ENCODE results near the gene GPR137. TPM values are rescaled to one million over a fixed set of nuclear protein-coding genes. Genes with fewer than 3 reads are reported as not detected.

GPR137 gene
- polyA plus RNA-seq, 1 donor from 2014 or later, result 34.1 TPM

GRCh38 chr11:64330888-64331287 lies 45.2 kb downstream of the GPR137 start:
- no peak overlapping the region for H3K9ac ChIP-seq (ENCODE audit: low read length)
- no peak overlapping the region for H3K4me3 ChIP-seq (ENCODE audit: low read length)
- H3K9me2 ChIP-seq (ENCODE audit: insufficient read depth, low read length), result no peaks in the 10 kb centered on the region
- no peak overlapping the region for H3K27ac ChIP-seq (ENCODE audit: low read length)
- no peaks in the 10 kb centered on the region for H3K79me2 ChIP-seq (replicated peaks; ENCODE audit: insufficient read depth, low read length)
- no peaks in the 10 kb centered on the region for H3K9me3 ChIP-seq (ENCODE audit: low read length)
- H3K36me3 ChIP-seq (ENCODE audit: insufficient read depth, low read length), result no peaks in the 10 kb centered on the region
- H2AFZ ChIP-seq (ENCODE audit: low read depth, low read length), result no peak overlapping the region
- no peaks in the 10 kb centered on the region for H3F3A ChIP-seq (ENCODE audit: insufficient read depth, low read length, poor library complexity, severe bottlenecking)
- no peaks in the 10 kb centered on the region for H3K27me3 ChIP-seq (ENCODE audit: insufficient read depth, low read depth, low read length)
- H4K20me1 ChIP-seq (ENCODE audit: insufficient read depth), result no peaks in the 10 kb centered on the region
- TF ChIP-seq REST (IDR thresholded peaks at IDR 0.05; ENCODE audit: borderline replicate concordance), result no peak
- no peak for TF ChIP-seq EP300 (conservative IDR thresholded peaks at IDR 0.05; ENCODE audit: poor library complexity, severe bottlenecking)
- no peak for TF ChIP-seq CTCF (IDR thresholded peaks at IDR 0.05; ENCODE audit: poor library complexity, severe bottlenecking)
- no peak for TF ChIP-seq SMC3 (conservative IDR thresholded peaks at IDR 0.05; ENCODE audit: poor library complexity)
- no peak for TF ChIP-seq EZH2 (IDR thresholded peaks at IDR 0.05; ENCODE audit: borderline replicate concordance, insufficient read depth, low read length, poor library complexity, severe bottlenecking)
- TF ChIP-seq RAD21 (conservative IDR thresholded peaks at IDR 0.05), result no peak
- TF ChIP-seq TAF1 (IDR thresholded peaks at IDR 0.05; ENCODE audit: low read depth), result no peak
- no peak for TF ChIP-seq POLR2AphosphoS5 (IDR thresholded peaks at IDR 0.05)
- no peak for TF ChIP-seq MXI1 (conservative IDR thresholded peaks at IDR 0.05; ENCODE audit: poor library complexity, severe bottlenecking)
- no peak overlapping the region for H3K4me2 ChIP-seq (ENCODE audit: low read length)

GRCh38 chr11:64331569-64332371 lies 46.1 kb downstream of the GPR137 start:
- H3K4me2 ChIP-seq (ENCODE audit: low read length), result no peak overlapping the region
- no peaks in the 10 kb centered on the region for H4K20me1 ChIP-seq (ENCODE audit: insufficient read depth)
- no peaks in the 10 kb centered on the region for H3K9me3 ChIP-seq (ENCODE audit: low read length)
- no peaks in the 10 kb centered on the region for H3K79me2 ChIP-seq (replicated peaks; ENCODE audit: insufficient read depth, low read length)
- no peak overlapping the region for H3K4me3 ChIP-seq (ENCODE audit: low read length)
- no peak for TF ChIP-seq TAF1 (IDR thresholded peaks at IDR 0.05; ENCODE audit: low read depth)
- TF ChIP-seq REST (IDR thresholded peaks at IDR 0.05; ENCODE audit: borderline replicate concordance), result no peak
- no peak for TF ChIP-seq EZH2 (IDR thresholded peaks at IDR 0.05; ENCODE audit: borderline replicate concordance, insufficient read depth, low read length, poor library complexity, severe bottlenecking)
- TF ChIP-seq SMC3 (conservative IDR thresholded peaks at IDR 0.05; ENCODE audit: poor library complexity), result no peak
- no peak for TF ChIP-seq CTCF (IDR thresholded peaks at IDR 0.05; ENCODE audit: poor library complexity, severe bottlenecking)
- no peak for TF ChIP-seq MXI1 (conservative IDR thresholded peaks at IDR 0.05; ENCODE audit: poor library complexity, severe bottlenecking)
- no peak for TF ChIP-seq POLR2AphosphoS5 (IDR thresholded peaks at IDR 0.05)
- no peak for TF ChIP-seq EP300 (conservative IDR thresholded peaks at IDR 0.05; ENCODE audit: poor library complexity, severe bottlenecking)
- TF ChIP-seq RAD21 (conservative IDR thresholded peaks at IDR 0.05), result no peak
- H2AFZ ChIP-seq (ENCODE audit: low read depth, low read length), result no peak overlapping the region
- H3F3A ChIP-seq (ENCODE audit: insufficient read depth, low read length, poor library complexity, severe bottlenecking), result no peaks in the 10 kb centered on the region
- no peaks in the 10 kb centered on the region for H3K36me3 ChIP-seq (ENCODE audit: insufficient read depth, low read length)
- no peak overlapping the region for H3K9ac ChIP-seq (ENCODE audit: low read length)
- H3K9me2 ChIP-seq (ENCODE audit: insufficient read depth, low read length), result no peaks in the 10 kb centered on the region
- no peak overlapping the region for H3K27ac ChIP-seq (ENCODE audit: low read length)
- H3K27me3 ChIP-seq (ENCODE audit: insufficient read depth, low read depth, low read length), result no peaks in the 10 kb centered on the region

Measured in neural cell (in vitro differentiated cells).